Measurements from ENCODE around the gene ASB4.

GRCh38 chr7:95531605-95532219 lies 46.0 kb downstream of the ASB4 start:
- no peak for TF ChIP-seq POLR2A (IDR thresholded peaks at IDR 0.05; ENCODE audit: low read length)
- no peak for TF ChIP-seq GATA1 (IDR thresholded peaks at IDR 0.05; ENCODE audit: low read depth, low read length)
